HEK293 (cell line): ENCODE data around the gene NEK6.

ENCODE experiments used
- CTCF ChIA-PET: fragments of 350-600 bp; formaldehyde crosslinking; extraction: SDS; loops from one replicate; lab custom pipeline; 2021; ENCODE audit warnings: antibody characterized with exemption; lab: Yijun Ruan, JAX
- POLR2A ChIA-PET: fragments of 300-600 bp; formaldehyde crosslinking; extraction: SDS; loops from one replicate; lab custom pipeline; 2020; ENCODE audit warnings: antibody characterized with exemption, inconsistent platforms; lab: Yijun Ruan, JAX
- H3K27ac ChIP-seq: fragments of 200-500 bp; sonication (Bioruptor generic); 2 replicates; pipeline ENCODE4 v1.5.1; 2014; ENCODE audit warnings: low read depth, low read length, control low read depth, inconsistent platforms; ENCODE audit errors: extremely low read depth
- H3K36me3 ChIP-seq, 2 experiments: fragments of 200-500 bp in 1 of 2; sonication (Bioruptor generic) in 1 of 2; 1 replicate in 1 of 2; 2 replicates in 1 of 2; pipeline ENCODE4 v1.5.1; 2014 to 2017; ENCODE audit warnings: inconsistent platforms in 2 of 2, low read length in 2 of 2; ENCODE audit not compliant: control insufficient read depth in 2 of 2, insufficient read depth in 1 of 2
- H3K4me1 ChIP-seq: fragments of 200-500 bp; sonication (Bioruptor generic); 2 replicates; pipeline ENCODE4 v1.5.1; 2014; ENCODE audit warnings: mild to moderate bottlenecking, low read length, inconsistent platforms; ENCODE audit not compliant: control insufficient read depth, insufficient read depth
- H3K4me3 ChIP-seq: 2 replicates; pipeline ENCODE4 v1.5.1; 2011; ENCODE audit warnings: low read depth, mild to moderate bottlenecking, control low read depth, low read length, moderate library complexity
- H3K9me3 ChIP-seq: fragments of 200-500 bp; sonication (Bioruptor generic); 2 replicates; pipeline ENCODE4 v1.5.1; 2014; ENCODE audit warnings: low read depth, low read length, inconsistent platforms; ENCODE audit not compliant: control insufficient read depth, insufficient read depth
- GLIS2 ChIP-seq: fragments of 450-650 bp; formaldehyde crosslinking; IDR thresholded peaks from 2 replicates; pipeline ENCODE4 v1.5.1; 2016; ENCODE audit warnings: missing biosample characterization, missing genetic modification characterization
- KLF10 ChIP-seq: fragments of 450-650 bp; IDR thresholded peaks from 2 replicates; pipeline ENCODE4 v1.5.1; 2018; ENCODE audit warnings: missing biosample characterization, mild to moderate bottlenecking, missing genetic modification characterization
- SCRT2 ChIP-seq: fragments of 450-650 bp; formaldehyde crosslinking; IDR thresholded peaks from 2 replicates; pipeline ENCODE4 v1.5.1; 2016; ENCODE audit warnings: missing biosample characterization, missing genetic modification characterization
- SP2 ChIP-seq: fragments of 450-650 bp; formaldehyde crosslinking; IDR thresholded peaks from 2 replicates; pipeline ENCODE4 v1.5.1; 2016; ENCODE audit warnings: missing biosample characterization, missing genetic modification characterization
- SP7 ChIP-seq: fragments of 450-650 bp; formaldehyde crosslinking; IDR thresholded peaks from 2 replicates; pipeline ENCODE4 v1.5.1; 2016; ENCODE audit warnings: missing biosample characterization, missing genetic modification characterization
- ZNF10 ChIP-seq: fragments of 450-650 bp; formaldehyde crosslinking; IDR thresholded peaks from 2 replicates; pipeline ENCODE4 v1.5.1; 2017; ENCODE audit warnings: missing biosample characterization, missing genetic modification characterization
- ZNF16 ChIP-seq: fragments of 450-650 bp; formaldehyde crosslinking; IDR thresholded peaks from 2 replicates; pipeline ENCODE4 v1.5.1; 2016; ENCODE audit warnings: low read depth, missing biosample characterization, missing genetic modification characterization
- ZNF174 ChIP-seq: fragments of 450-650 bp; formaldehyde crosslinking; IDR thresholded peaks from 2 replicates; pipeline ENCODE4 v1.5.0; 2017; ENCODE audit warnings: missing biosample characterization, mild to moderate bottlenecking, missing genetic modification characterization
- ZNF24 ChIP-seq: fragments of 450-650 bp; formaldehyde crosslinking; IDR thresholded peaks from 2 replicates; pipeline ENCODE4 v1.5.1; 2016; ENCODE audit warnings: missing biosample characterization, missing genetic modification characterization
- ZNF302 ChIP-seq: fragments of 450-650 bp; formaldehyde crosslinking; IDR thresholded peaks from 2 replicates; pipeline ENCODE4 v1.5.1; 2016; ENCODE audit warnings: missing biosample characterization, missing genetic modification characterization, low read depth
- ZNF324 ChIP-seq: fragments of 450-650 bp; formaldehyde crosslinking; IDR thresholded peaks from 2 replicates; pipeline ENCODE4 v1.5.1; 2016; ENCODE audit warnings: missing biosample characterization, missing genetic modification characterization
- ZNF473 ChIP-seq: fragments of 450-650 bp; formaldehyde crosslinking; IDR thresholded peaks from 2 replicates; pipeline ENCODE4 v1.5.1; 2017; ENCODE audit warnings: missing biosample characterization, missing genetic modification characterization
- ZNF585B ChIP-seq: fragments of 450-650 bp; formaldehyde crosslinking; IDR thresholded peaks from 2 replicates; pipeline ENCODE4 v1.5.1; 2016; ENCODE audit warnings: missing biosample characterization, missing genetic modification characterization
- ZNF654 ChIP-seq: fragments of 450-650 bp; formaldehyde crosslinking; IDR thresholded peaks from 2 replicates; pipeline ENCODE4 v1.5.1; 2016; ENCODE audit warnings: low read depth, missing biosample characterization, missing genetic modification characterization
- ZNF670 ChIP-seq: fragments of 450-650 bp; formaldehyde crosslinking; IDR thresholded peaks from 2 replicates; pipeline ENCODE4 v1.5.1; 2016; ENCODE audit warnings: missing biosample characterization, missing genetic modification characterization, low read depth
- ZNF76 ChIP-seq: fragments of 450-650 bp; formaldehyde crosslinking; IDR thresholded peaks from 2 replicates; pipeline ENCODE4; 2016; ENCODE audit warnings: low read depth, missing biosample characterization, missing genetic modification characterization, borderline replicate concordance
- ZNF777 ChIP-seq: fragments of 450-650 bp; formaldehyde crosslinking; IDR thresholded peaks from 2 replicates; pipeline ENCODE4 v1.5.1; 2017; ENCODE audit warnings: missing biosample characterization, missing genetic modification characterization, borderline replicate concordance
- ZNF792 ChIP-seq: fragments of 450-650 bp; formaldehyde crosslinking; IDR thresholded peaks from 2 replicates; pipeline ENCODE4 v1.5.1; 2016; ENCODE audit warnings: missing biosample characterization, missing genetic modification characterization
- ZSCAN30 ChIP-seq: fragments of 450-650 bp; IDR thresholded peaks from 2 replicates; pipeline ENCODE4 v1.5.1; 2018; ENCODE audit warnings: missing biosample characterization, mild to moderate bottlenecking, missing genetic modification characterization, moderate library complexity
- TF ChIP-seq, protein P1 (sequence below): fragments of 450-650 bp; formaldehyde crosslinking; IDR thresholded peaks from 2 replicates; pipeline ENCODE4 v1.5.1; 2017; ENCODE audit warnings: missing biosample characterization, missing genetic modification characterization
- TF ChIP-seq, protein P2 (sequence below): fragments of 450-650 bp; IDR thresholded peaks from 2 replicates; pipeline ENCODE4 v1.5.1; 2018; ENCODE audit warnings: missing biosample characterization, mild to moderate bottlenecking, missing genetic modification characterization
- TF ChIP-seq, protein P3 (sequence below): fragments of 450-650 bp; formaldehyde crosslinking; IDR thresholded peaks from 2 replicates; pipeline ENCODE4 v1.5.1; 2016; ENCODE audit warnings: missing biosample characterization, missing genetic modification characterization
- TF ChIP-seq, protein P4 (sequence below): fragments of 450-650 bp; formaldehyde crosslinking; IDR thresholded peaks from 2 replicates; pipeline ENCODE4 v1.5.1; 2016; ENCODE audit warnings: missing biosample characterization, missing genetic modification characterization, borderline replicate concordance
- TF ChIP-seq, protein P5 (sequence below): fragments of 450-650 bp; formaldehyde crosslinking; IDR thresholded peaks from 2 replicates; pipeline ENCODE4 v1.5.1; 2016; ENCODE audit warnings: missing biosample characterization, missing genetic modification characterization, low read depth
- TF ChIP-seq, protein P6 (sequence below): fragments of 450-650 bp; formaldehyde crosslinking; IDR thresholded peaks from 2 replicates; pipeline ENCODE4 v1.5.1; 2016; ENCODE audit warnings: missing biosample characterization, missing genetic modification characterization

NEK6 gene

DNA sequence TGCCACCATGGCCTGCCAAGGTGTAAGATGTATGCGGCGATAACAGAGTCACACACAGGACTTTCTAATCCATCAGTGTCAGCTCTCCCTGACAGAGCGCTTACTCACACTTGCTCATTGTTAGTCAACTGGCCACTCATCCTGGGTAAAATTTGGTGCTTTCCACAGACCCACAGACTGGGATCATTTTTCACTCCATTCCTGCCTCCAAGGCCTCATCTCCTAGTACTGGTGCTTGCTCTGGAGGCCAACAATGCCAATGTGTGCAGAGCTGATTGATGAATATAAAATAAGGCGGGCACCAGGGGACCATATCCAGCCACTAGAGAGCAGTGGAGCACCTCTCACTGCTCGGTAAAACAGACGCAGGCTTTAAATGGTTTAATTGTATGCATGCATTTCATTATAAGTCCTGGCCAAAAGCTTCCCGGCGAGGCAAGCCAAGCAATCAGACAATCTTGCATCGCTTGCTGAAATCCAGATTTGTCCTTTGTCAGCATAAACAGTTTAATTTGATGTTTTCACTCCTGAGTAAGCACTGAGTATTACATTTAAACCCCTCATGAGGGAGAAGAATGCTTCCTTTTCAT is 135.2 kb downstream of the NEK6 start:
- H3K4me1 ChIP-seq, result peaks cover 15% of the 10 kb centered on the region
- ChIA-PET CTCF (interaction anchor here (0.5 to 5.2 kb wide), 15 partner anchors 9 to 271 kb away, joined by 3 to 26 read pairs (median 3); no protein-coding TSS in a partner anchor), POLR2A (interaction anchor here (1.2 kb wide), 1 partner anchor 10 kb away, joined by 3 read pairs; no protein-coding TSS in a partner anchor)
- no peak overlapping the region for H3K4me3 ChIP-seq
- H3K9me3 ChIP-seq, result no peaks in the 10 kb centered on the region
- H3K36me3 ChIP-seq, result peaks cover 0 to 24% of the 10 kb centered on the region in 2 experiments; a peak in 1 of 3 replicates
- no peak overlapping the region for H3K27ac ChIP-seq
- TF ChIP-seq ZSCAN30 (tag by site-specific recombination) (no peak), GLIS2 (tag by site-specific recombination) (no peak), ZNF24 (no peak), ZNF585B (tag by site-specific recombination) (no peak), ZNF792 (tag by site-specific recombination) (no peak), ZNF324 (tag by site-specific recombination) (0 out of 2 replicates have a peak, but pooled peaks have one; percentile 17), SP2 (tag by site-specific recombination) (0 out of 2 replicates have a peak, but pooled peaks have one; percentile 10), SP7 (tag by site-specific recombination) (peak; percentile 68), ZNF174 (no peak), ZNF654 (tag by site-specific recombination) (peak; percentile 53), ZNF777 (tag by site-specific recombination) (no peak), ZNF16 (tag by site-specific recombination) (no peak), ZNF76 (tag by site-specific recombination) (no peak), KLF10 (tag by site-specific recombination) (no peak), ZNF670 (tag by site-specific recombination) (no peak), SCRT2 (tag by site-specific recombination) (no peak), ZNF473 (no peak), ZNF302 (tag by site-specific recombination) (no peak), ZNF10 (tag by site-specific recombination) (no peak)
- TF ChIP-seq, protein P1, sequence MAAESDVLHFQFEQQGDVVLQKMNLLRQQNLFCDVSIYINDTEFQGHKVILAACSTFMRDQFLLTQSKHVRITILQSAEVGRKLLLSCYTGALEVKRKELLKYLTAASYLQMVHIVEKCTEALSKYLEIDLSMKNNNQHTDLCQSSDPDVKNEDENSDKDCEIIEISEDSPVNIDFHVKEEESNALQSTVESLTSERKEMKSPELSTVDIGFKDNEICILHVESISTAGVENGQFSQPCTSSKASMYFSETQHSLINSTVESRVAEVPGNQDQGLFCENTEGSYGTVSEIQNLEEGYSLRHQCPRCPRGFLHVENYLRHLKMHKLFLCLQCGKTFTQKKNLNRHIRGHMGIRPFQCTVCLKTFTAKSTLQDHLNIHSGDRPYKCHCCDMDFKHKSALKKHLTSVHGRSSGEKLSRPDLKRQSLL, result no peak
- TF ChIP-seq, protein P2, sequence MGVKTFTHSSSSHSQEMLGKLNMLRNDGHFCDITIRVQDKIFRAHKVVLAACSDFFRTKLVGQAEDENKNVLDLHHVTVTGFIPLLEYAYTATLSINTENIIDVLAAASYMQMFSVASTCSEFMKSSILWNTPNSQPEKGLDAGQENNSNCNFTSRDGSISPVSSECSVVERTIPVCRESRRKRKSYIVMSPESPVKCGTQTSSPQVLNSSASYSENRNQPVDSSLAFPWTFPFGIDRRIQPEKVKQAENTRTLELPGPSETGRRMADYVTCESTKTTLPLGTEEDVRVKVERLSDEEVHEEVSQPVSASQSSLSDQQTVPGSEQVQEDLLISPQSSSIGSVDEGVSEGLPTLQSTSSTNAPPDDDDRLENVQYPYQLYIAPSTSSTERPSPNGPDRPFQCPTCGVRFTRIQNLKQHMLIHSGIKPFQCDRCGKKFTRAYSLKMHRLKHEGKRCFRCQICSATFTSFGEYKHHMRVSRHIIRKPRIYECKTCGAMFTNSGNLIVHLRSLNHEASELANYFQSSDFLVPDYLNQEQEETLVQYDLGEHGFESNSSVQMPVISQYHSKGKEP (tag by site-specific recombination), result peak; percentile 37; the same call in 1 of the 2 replicates
- TF ChIP-seq, protein P3, sequence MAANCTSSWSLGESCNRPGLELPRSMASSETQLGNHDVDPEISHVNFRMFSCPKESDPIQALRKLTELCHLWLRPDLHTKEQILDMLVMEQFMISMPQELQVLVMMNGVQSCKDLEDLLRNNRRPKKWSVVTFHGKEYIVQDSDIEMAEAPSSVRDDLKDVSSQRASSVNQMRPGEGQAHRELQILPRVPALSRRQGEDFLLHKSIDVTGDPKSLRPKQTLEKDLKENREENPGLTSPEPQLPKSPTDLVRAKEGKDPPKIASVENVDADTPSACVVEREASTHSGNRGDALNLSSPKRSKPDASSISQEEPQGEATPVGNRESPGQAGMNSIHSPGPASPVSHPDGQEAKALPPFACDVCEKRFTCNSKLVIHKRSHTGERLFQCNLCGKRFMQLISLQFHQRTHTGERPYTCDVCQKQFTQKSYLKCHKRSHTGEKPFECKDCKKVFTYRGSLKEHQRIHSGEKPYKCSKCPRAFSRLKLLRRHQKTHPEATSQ (tag by site-specific recombination), result no peak
- TF ChIP-seq, protein P4, sequence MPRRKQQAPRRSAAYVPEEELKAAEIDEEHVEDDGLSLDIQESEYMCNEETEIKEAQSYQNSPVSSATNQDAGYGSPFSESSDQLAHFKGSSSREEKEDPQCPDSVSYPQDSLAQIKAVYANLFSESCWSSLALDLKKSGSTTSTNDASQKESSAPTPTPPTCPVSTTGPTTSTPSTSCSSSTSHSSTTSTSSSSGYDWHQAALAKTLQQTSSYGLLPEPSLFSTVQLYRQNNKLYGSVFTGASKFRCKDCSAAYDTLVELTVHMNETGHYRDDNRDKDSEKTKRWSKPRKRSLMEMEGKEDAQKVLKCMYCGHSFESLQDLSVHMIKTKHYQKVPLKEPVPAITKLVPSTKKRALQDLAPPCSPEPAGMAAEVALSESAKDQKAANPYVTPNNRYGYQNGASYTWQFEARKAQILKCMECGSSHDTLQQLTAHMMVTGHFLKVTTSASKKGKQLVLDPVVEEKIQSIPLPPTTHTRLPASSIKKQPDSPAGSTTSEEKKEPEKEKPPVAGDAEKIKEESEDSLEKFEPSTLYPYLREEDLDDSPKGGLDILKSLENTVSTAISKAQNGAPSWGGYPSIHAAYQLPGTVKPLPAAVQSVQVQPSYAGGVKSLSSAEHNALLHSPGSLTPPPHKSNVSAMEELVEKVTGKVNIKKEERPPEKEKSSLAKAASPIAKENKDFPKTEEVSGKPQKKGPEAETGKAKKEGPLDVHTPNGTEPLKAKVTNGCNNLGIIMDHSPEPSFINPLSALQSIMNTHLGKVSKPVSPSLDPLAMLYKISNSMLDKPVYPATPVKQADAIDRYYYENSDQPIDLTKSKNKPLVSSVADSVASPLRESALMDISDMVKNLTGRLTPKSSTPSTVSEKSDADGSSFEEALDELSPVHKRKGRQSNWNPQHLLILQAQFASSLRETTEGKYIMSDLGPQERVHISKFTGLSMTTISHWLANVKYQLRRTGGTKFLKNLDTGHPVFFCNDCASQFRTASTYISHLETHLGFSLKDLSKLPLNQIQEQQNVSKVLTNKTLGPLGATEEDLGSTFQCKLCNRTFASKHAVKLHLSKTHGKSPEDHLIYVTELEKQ, result no peak; the same call in 1 of the 2 replicates
- TF ChIP-seq, protein P5, sequence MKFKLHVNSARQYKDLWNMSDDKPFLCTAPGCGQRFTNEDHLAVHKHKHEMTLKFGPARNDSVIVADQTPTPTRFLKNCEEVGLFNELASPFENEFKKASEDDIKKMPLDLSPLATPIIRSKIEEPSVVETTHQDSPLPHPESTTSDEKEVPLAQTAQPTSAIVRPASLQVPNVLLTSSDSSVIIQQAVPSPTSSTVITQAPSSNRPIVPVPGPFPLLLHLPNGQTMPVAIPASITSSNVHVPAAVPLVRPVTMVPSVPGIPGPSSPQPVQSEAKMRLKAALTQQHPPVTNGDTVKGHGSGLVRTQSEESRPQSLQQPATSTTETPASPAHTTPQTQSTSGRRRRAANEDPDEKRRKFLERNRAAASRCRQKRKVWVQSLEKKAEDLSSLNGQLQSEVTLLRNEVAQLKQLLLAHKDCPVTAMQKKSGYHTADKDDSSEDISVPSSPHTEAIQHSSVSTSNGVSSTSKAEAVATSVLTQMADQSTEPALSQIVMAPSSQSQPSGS (tag by site-specific recombination), result no peak
- TF ChIP-seq, protein P6, sequence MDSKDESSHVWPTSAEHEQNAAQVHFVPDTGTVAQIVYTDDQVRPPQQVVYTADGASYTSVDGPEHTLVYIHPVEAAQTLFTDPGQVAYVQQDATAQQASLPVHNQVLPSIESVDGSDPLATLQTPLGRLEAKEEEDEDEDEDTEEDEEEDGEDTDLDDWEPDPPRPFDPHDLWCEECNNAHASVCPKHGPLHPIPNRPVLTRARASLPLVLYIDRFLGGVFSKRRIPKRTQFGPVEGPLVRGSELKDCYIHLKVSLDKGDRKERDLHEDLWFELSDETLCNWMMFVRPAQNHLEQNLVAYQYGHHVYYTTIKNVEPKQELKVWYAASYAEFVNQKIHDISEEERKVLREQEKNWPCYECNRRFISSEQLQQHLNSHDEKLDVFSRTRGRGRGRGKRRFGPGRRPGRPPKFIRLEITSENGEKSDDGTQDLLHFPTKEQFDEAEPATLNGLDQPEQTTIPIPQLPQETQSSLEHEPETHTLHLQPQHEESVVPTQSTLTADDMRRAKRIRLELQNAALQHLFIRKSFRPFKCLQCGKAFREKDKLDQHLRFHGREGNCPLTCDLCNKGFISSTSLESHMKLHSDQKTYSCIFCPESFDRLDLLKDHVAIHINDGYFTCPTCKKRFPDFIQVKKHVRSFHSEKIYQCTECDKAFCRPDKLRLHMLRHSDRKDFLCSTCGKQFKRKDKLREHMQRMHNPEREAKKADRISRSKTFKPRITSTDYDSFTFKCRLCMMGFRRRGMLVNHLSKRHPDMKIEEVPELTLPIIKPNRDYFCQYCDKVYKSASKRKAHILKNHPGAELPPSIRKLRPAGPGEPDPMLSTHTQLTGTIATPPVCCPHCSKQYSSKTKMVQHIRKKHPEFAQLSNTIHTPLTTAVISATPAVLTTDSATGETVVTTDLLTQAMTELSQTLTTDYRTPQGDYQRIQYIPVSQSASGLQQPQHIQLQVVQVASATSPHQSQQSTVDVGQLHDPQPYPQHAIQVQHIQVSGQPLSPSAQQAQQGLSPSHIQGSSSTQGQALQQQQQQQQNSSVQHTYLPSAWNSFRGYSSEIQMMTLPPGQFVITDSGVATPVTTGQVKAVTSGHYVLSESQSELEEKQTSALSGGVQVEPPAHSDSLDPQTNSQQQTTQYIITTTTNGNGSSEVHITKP (tag by site-specific recombination), result peak; percentile 41; the same call in 1 of the 2 replicates
